ENCODE results near the gene BPGM. TPM values are rescaled to one million over a fixed set of nuclear protein-coding genes. Genes with fewer than 3 reads are reported as not detected.
"Not testable (repeated sequence)": the region's sequence is repeated elsewhere in the genome, so short reads cannot be mapped to it uniquely, and the experiment has no call there.

Gene BPGM
- total and polyA plus RNA-seq, 4 donors, result 44.7 to 121 (median 52.2) TPM

DNA sequence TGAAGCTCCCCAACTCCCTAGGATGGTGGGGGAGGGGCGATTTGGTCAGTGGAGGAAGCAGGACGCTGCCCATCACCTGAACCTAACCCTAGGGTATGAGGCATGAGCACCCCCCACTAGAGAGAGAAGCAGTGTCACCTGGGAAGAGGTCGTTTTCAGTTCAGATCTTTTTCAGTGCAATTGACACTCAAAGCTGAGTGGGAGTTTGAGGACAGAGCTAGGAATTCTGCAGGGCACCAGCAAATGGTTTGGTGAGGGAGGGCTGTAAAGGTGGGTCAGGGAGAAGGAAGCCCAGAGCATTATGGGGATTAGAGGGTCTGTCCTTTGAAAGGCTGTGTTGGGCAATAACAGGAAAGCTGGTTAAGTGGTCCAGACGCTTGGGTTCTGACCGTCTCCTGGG lies 10.9 kb downstream of the BPGM start:
- no peak overlapping the region for H3K4me3 ChIP-seq (ENCODE audit: low read depth, low read length)
- WGBS (ENCODE audit: insufficient coverage), result 57% methylated on average over 5 of the region's 5 CpGs
- no peak for DNase-seq (ENCODE audit: low read depth in 4 of 6, low spot score in 6 of 6)
- H3K27ac ChIP-seq (ENCODE audit: low read depth, low read length), result no peak overlapping the region
- H3K36me3 ChIP-seq (ENCODE audit: control insufficient read depth, insufficient read depth, low read length), result no peaks in the 10 kb centered on the region
- no peaks in the 10 kb centered on the region for H3K27me3 ChIP-seq (ENCODE audit: control insufficient read depth, insufficient read depth, low read length)
- peaks cover 4% of the 10 kb centered on the region for H3K4me1 ChIP-seq (ENCODE audit: control insufficient read depth, insufficient read depth, low read length)
- no peaks in the 10 kb centered on the region for H3K9me3 ChIP-seq (ENCODE audit: control insufficient read depth, insufficient read depth, low read length)

DNA sequence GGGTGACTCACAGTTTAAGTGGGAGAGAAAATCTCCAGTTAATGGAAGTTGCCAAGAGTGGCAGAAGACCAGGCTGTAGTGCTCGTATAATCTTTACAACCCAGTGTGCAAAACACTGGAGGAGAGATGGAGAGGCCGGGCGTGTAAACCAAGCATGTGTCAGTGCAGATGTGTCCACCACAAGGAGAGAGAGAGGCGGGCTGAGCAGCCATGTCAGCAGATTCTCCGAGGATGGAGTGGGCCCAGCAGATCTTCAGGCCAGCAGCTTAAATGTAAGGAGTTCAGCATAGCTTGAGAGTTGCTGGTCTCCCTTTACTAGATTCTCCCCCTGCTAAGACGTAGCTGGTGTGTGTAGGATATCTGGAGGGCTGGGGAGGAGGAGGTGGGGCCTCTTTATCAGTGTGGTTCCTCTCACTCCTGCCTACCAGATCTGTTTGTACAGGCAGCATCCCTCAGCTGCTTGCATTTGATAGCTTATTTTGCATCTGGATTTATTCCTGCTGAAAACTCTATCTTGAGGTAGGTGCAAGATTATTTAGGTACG lies 13.7 kb downstream of the BPGM start:
- Histone ChIP-seq H3K9me3 (ENCODE audit: control insufficient read depth, insufficient read depth, low read length) (no peaks in the 10 kb centered on the region), H3K27ac (ENCODE audit: low read depth, low read length) (no peak overlapping the region), H3K4me3 (ENCODE audit: low read depth, low read length) (no peak overlapping the region), H3K4me1 (ENCODE audit: control insufficient read depth, insufficient read depth, low read length) (peaks cover 4% of the 10 kb centered on the region), H3K36me3 (ENCODE audit: control insufficient read depth, insufficient read depth, low read length) (no peaks in the 10 kb centered on the region), H3K27me3 (ENCODE audit: control insufficient read depth, insufficient read depth, low read length) (no peaks in the 10 kb centered on the region)
- 82% methylated on average over 6 of the region's 7 CpGs for WGBS (ENCODE audit: insufficient coverage)
- no peak for DNase-seq (ENCODE audit: low read depth in 4 of 6, low spot score in 6 of 6)

GRCh38 chr7:134660961-134661376 lies 14.3 kb downstream of the BPGM start:
- Histone ChIP-seq H3K27ac (ENCODE audit: low read depth, low read length) (no peak overlapping the region), H3K4me1 (ENCODE audit: control insufficient read depth, insufficient read depth, low read length) (peaks cover 4% of the 10 kb centered on the region), H3K36me3 (ENCODE audit: control insufficient read depth, insufficient read depth, low read length) (peaks cover 2% of the 10 kb centered on the region), H3K9me3 (ENCODE audit: control insufficient read depth, insufficient read depth, low read length) (no peaks in the 10 kb centered on the region), H3K4me3 (ENCODE audit: low read depth, low read length) (no peak overlapping the region), H3K27me3 (ENCODE audit: control insufficient read depth, insufficient read depth, low read length) (no peaks in the 10 kb centered on the region)
- WGBS (ENCODE audit: insufficient coverage), result no CpG with 5 or more reads among the region's 1 CpG
- DNase-seq (ENCODE audit: low read depth in 4 of 6, low spot score in 6 of 6), result no peak

DNA sequence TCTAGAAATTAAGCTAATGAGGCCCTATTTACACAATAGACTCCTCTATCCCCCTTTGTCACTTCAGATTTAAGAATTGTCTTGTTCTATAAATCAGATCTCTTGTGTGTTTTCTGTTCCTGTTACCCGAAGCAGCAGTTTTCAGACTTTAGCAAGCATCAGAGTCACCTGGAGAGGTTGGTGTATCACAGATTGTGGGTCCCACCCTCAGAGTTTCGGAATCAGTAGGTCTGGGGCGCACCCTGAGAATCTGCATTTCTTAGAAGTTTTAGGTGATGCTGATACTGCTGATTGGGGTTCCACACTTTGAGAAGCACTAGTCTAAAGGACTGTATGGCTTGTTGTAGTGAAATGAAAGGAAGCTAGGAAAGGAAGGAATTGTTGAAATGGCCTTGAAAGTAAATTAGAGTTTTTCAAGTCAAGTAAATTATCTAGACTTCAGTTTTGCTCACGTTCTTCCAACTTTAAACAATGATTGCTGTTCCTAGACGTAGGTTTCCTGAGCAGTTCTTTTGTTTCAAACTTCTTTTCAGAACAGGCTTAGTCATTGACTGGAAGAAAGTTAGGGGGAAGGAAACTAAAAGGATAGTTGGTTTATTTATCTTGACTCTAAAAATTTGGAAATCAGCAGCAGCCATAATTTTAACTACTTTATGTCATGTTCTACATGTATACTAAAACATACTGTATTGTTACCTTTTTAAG lies 15.7 kb downstream of the BPGM start:
- no peaks in the 10 kb centered on the region for H3K27me3 ChIP-seq (ENCODE audit: control insufficient read depth, insufficient read depth, low read length)
- no peaks in the 10 kb centered on the region for H3K9me3 ChIP-seq (ENCODE audit: control insufficient read depth, insufficient read depth, low read length)
- peaks cover 4% of the 10 kb centered on the region for H3K36me3 ChIP-seq (ENCODE audit: control insufficient read depth, insufficient read depth, low read length)
- DNase-seq (ENCODE audit: low read depth in 4 of 6, low spot score in 6 of 6), result no peak
- H3K4me3 ChIP-seq (ENCODE audit: low read depth, low read length), result no peak overlapping the region
- H3K4me1 ChIP-seq (ENCODE audit: control insufficient read depth, insufficient read depth, low read length), result peaks cover 4% of the 10 kb centered on the region
- WGBS (ENCODE audit: insufficient coverage), result 94% methylated on average over 3 of the region's 5 CpGs
- H3K27ac ChIP-seq (ENCODE audit: low read depth, low read length), result no peak overlapping the region

DNA sequence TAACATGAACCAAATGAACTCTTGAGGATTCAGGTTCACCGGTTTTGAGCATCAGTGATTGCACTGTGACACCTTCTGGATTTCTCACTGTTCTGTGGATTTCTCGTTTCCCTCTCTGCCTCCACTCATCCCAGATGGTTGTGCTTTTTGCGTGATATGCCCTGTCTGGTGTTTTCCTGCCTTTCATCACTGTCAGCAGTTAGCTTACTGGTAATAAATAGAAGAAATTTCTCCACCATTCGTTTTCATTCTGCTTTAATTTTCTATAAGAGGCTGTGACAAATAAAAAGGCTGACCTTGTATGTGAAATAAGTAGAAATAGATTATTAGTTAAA lies 16.2 kb downstream of the BPGM start:
- Histone ChIP-seq H3K9me3 (ENCODE audit: control insufficient read depth, insufficient read depth, low read length) (no peaks in the 10 kb centered on the region), H3K36me3 (ENCODE audit: control insufficient read depth, insufficient read depth, low read length) (peaks cover 4% of the 10 kb centered on the region), H3K4me1 (ENCODE audit: control insufficient read depth, insufficient read depth, low read length) (peaks cover 4% of the 10 kb centered on the region), H3K27me3 (ENCODE audit: control insufficient read depth, insufficient read depth, low read length) (no peaks in the 10 kb centered on the region), H3K4me3 (ENCODE audit: low read depth, low read length) (no peak overlapping the region), H3K27ac (ENCODE audit: low read depth, low read length) (no peak overlapping the region)
- 89% methylated on average over 1 of the region's 4 CpGs for WGBS (ENCODE audit: insufficient coverage)
- no peak for DNase-seq (ENCODE audit: low read depth in 4 of 6, low spot score in 6 of 6)

DNA sequence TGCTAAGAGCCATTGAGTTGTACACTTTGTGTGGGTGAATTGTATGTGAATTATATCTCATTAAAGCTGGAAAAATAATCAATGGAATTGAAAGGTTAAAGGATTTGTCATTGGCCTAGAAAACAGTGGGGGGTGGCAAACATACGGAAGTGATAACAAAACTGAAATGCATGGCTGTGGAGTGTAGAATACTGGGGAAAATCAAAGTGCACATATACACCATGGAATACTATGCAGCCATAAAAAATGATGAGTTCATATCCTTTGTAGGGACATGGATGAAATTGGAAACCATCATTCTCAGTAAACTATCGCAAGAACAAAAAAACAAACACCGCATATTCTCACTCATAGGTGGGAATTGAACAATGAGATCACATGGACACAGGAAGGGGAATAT lies 18.4 kb downstream of the BPGM start:
- not testable (repeated sequence) for H3K27me3 ChIP-seq (ENCODE audit: control insufficient read depth, insufficient read depth, low read length); H3K9me3 ChIP-seq (ENCODE audit: control insufficient read depth, insufficient read depth, low read length); H3K36me3 ChIP-seq (ENCODE audit: control insufficient read depth, insufficient read depth, low read length); H3K27ac ChIP-seq (ENCODE audit: low read depth, low read length); H3K4me1 ChIP-seq (ENCODE audit: control insufficient read depth, insufficient read depth, low read length); DNase-seq (ENCODE audit: low read depth in 4 of 6, low spot score in 6 of 6); H3K4me3 ChIP-seq (ENCODE audit: low read depth, low read length)
- no CpG with 5 or more reads among the region's 3 CpGs for WGBS (ENCODE audit: insufficient coverage)

DNA sequence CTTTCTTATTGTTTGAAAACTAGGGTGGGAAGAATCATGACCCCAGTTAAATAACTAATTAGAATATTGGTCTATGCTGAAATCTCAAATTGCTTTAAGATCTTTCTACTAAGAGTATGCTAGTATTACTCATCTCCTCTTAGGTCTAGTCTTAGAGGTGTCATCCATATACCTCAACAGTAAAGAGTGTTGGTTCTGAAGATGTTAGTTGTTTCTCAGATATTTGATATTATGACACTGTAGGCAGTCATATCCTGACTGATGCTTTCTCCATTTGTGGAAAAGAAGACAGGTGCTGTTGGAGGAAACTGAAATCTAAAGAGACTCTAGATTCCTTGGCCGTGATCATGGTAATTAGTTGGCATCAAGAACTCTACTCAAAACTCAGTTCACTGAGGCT lies 21.2 kb downstream of the BPGM start:
- Histone ChIP-seq H3K36me3 (ENCODE audit: control insufficient read depth, insufficient read depth, low read length) (peaks cover 4% of the 10 kb centered on the region), H3K9me3 (ENCODE audit: control insufficient read depth, insufficient read depth, low read length) (no peaks in the 10 kb centered on the region), H3K27ac (ENCODE audit: low read depth, low read length) (no peak overlapping the region), H3K27me3 (ENCODE audit: control insufficient read depth, insufficient read depth, low read length) (no peaks in the 10 kb centered on the region), H3K4me3 (ENCODE audit: low read depth, low read length) (no peak overlapping the region), H3K4me1 (ENCODE audit: control insufficient read depth, insufficient read depth, low read length) (no peaks in the 10 kb centered on the region)
- WGBS (ENCODE audit: insufficient coverage), result no CpG with 5 or more reads among the region's 1 CpG
- DNase-seq (ENCODE audit: low read depth in 4 of 6, low spot score in 6 of 6), result no peak

DNA sequence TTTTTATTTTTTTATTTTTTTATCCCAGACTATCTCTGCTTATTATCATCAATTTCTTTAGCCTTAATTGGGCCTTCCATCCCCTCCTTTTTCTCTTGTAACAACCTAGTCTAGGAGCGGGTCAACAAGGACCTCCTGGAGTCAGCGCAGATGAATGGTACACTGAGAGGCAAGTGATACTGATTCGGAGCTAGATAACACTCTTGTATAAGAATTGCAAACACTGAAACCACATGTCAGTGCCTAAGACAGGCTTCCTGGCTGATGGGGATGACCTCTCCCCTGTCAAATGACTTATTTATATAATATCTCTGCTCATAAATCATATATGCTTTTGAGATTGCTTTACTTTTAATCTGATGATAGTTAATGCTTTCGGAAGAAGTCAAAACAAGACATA lies 22.7 kb downstream of the BPGM start:
- H3K27me3 ChIP-seq (ENCODE audit: control insufficient read depth, insufficient read depth, low read length), result no peaks in the 10 kb centered on the region
- H3K36me3 ChIP-seq (ENCODE audit: control insufficient read depth, insufficient read depth, low read length), result peaks cover 4% of the 10 kb centered on the region
- H3K9me3 ChIP-seq (ENCODE audit: control insufficient read depth, insufficient read depth, low read length), result no peaks in the 10 kb centered on the region
- no peaks in the 10 kb centered on the region for H3K4me1 ChIP-seq (ENCODE audit: control insufficient read depth, insufficient read depth, low read length)
- no peak overlapping the region for H3K4me3 ChIP-seq (ENCODE audit: low read depth, low read length)
- DNase-seq (ENCODE audit: low read depth in 4 of 6, low spot score in 6 of 6), result no peak
- H3K27ac ChIP-seq (ENCODE audit: low read depth, low read length), result no peak overlapping the region
- WGBS (ENCODE audit: insufficient coverage), result 80% methylated on average over 1 of the region's 4 CpGs

DNA sequence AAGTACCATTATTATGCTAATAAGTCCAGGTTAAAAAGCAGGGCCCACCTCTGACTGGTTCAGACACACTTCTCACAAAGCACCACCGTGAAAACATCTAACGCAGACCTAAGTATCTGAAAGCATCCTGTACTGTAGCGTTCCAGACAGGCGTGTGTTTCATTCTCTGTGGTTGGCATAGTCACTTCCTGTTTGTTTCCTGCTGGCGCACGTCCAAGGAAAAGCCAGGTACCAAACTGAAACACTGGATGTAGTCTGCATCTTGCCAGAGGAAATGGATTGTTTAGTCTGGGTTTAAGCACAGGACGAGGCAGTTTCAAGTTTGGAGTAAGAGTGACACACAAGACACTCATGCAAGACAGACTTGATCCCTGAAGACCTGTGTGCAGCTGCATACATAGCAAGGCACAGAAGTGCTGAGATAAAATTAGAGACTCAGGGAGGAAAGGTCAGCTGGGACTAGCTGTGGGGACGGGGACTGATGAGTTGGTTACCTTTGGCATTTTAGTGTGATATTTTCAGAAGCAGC lies 23.3 kb downstream of the BPGM start:
- no peak overlapping the region for H3K4me3 ChIP-seq (ENCODE audit: low read depth, low read length)
- no peaks in the 10 kb centered on the region for H3K9me3 ChIP-seq (ENCODE audit: control insufficient read depth, insufficient read depth, low read length)
- DNase-seq (ENCODE audit: low read depth in 4 of 6, low spot score in 6 of 6), result peak in 2 of 6 donors; percentile 29 to 39
- H3K27ac ChIP-seq (ENCODE audit: low read depth, low read length), result no peak overlapping the region
- 30% methylated on average over 8 of the region's 8 CpGs for WGBS (ENCODE audit: insufficient coverage)
- H3K4me1 ChIP-seq (ENCODE audit: control insufficient read depth, insufficient read depth, low read length), result no peaks in the 10 kb centered on the region
- H3K36me3 ChIP-seq (ENCODE audit: control insufficient read depth, insufficient read depth, low read length), result peaks cover 4% of the 10 kb centered on the region
- H3K27me3 ChIP-seq (ENCODE audit: control insufficient read depth, insufficient read depth, low read length), result no peaks in the 10 kb centered on the region

DNA sequence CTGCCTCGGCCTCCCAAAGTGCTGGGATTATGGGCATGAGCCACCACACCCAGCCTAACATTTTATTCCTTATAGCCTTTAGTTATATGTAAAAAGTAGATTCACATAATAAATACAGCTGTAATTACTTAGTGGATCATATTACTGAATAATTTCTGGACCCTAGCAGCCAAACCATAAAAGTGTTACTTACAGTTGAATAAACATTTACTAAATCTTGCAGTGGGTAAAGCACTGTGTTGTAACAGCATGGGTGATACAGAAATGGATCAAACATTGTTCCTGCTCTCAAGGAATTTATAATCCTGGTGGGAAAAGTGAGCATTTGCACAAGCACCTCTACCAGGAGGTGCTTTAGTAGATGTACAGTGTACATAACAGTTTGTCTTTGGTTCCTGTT lies 25.0 kb downstream of the BPGM start:
- WGBS (ENCODE audit: insufficient coverage), result no CpG with 5 or more reads among the region's 1 CpG

More for the DNA sequence above, 25.0 kb downstream of the BPGM start:
- no peak for DNase-seq (ENCODE audit: low read depth in 4 of 6, low spot score in 6 of 6)
- no peaks in the 10 kb centered on the region for H3K36me3 ChIP-seq (ENCODE audit: control insufficient read depth, insufficient read depth, low read length)
- H3K4me3 ChIP-seq (ENCODE audit: low read depth, low read length), result no peak overlapping the region
- H3K4me1 ChIP-seq (ENCODE audit: control insufficient read depth, insufficient read depth, low read length), result no peaks in the 10 kb centered on the region
- no peak overlapping the region for H3K27ac ChIP-seq (ENCODE audit: low read depth, low read length)
- no peaks in the 10 kb centered on the region for H3K27me3 ChIP-seq (ENCODE audit: control insufficient read depth, insufficient read depth, low read length)
- H3K9me3 ChIP-seq (ENCODE audit: control insufficient read depth, insufficient read depth, low read length), result no peaks in the 10 kb centered on the region
